K562 (cell line): ENCODE data around the gene SLX4IP.

ENCODE experiments used
- CBX3 ChIP-seq, 2 experiments: IDR thresholded peaks; 1 replicate in 1 of 2; 2 replicates in 1 of 2; pipeline ENCODE4 v1.6.1; 2012; ENCODE audit warnings: inconsistent platforms in 2 of 2, low read length in 2 of 2, borderline replicate concordance in 1 of 2, control low read depth in 1 of 2
- CXXC5 ChIP-seq: fragments of 250-450 bp; sonication (Bioruptor Pico); IDR thresholded peaks from 2 replicates; pipeline ENCODE4 v1.8.0; 2022; ENCODE audit warnings: inconsistent platforms, mild to moderate bottlenecking, moderate library complexity
- EZH2 ChIP-seq: IDR thresholded peaks from 2 replicates; pipeline ENCODE4 v1.6.1; 2012; ENCODE audit warnings: low read depth, mild to moderate bottlenecking, inconsistent platforms, low read length, borderline replicate concordance
- POLR2AphosphoS2 ChIP-seq: IDR thresholded peaks from 2 replicates; pipeline ENCODE4 v1.6.1; 2012; ENCODE audit warnings: low read length, improper control_type of control experiment
- REST ChIP-seq, 2 experiments: fragments of 450-650 bp; formaldehyde crosslinking in 1 of 2; IDR thresholded peaks; 2 replicates each; pipeline versions ENCODE4 v1.4.0 to v1.6.1; 2014 to 2020; ENCODE audit warnings: mild to moderate bottlenecking in 2 of 2, borderline replicate concordance in 1 of 2, low read depth in 1 of 2
- TF ChIP-seq, protein P1 (sequence below): sonication (generic); formaldehyde crosslinking; IDR thresholded peaks from 2 replicates; pipeline ENCODE4 v1.9.0; 2022; ENCODE audit warnings: mild to moderate bottlenecking, missing genetic modification reagents
- TF ChIP-seq, protein P2 (sequence below), 3 experiments: IDR thresholded peaks in 2 of 3; conservative IDR thresholded peaks in 1 of 3; 2 replicates each; pipeline ENCODE4 v1.5.1; 2011 to 2012; ENCODE audit warnings: low read length in 3 of 3, mild to moderate bottlenecking in 3 of 3, control low read depth in 2 of 3, improper control_type of control experiment in 1 of 3, inconsistent platforms in 1 of 3, low read depth in 1 of 3, mixed read lengths in 1 of 3, moderate library complexity in 1 of 3; ENCODE audit not compliant: insufficient read depth in 2 of 3
- TF ChIP-seq, protein P3 (sequence below), 2 experiments: fragments of 450-650 bp in 1 of 2; IDR thresholded peaks; 2 replicates each; pipeline ENCODE4 v1.6.1; 2011 to 2017; ENCODE audit warnings: low read depth in 2 of 2, antibody characterized with exemption in 1 of 2, borderline replicate concordance in 1 of 2, low read length in 1 of 2, mild to moderate bottlenecking in 1 of 2, mixed read lengths in 1 of 2; ENCODE audit not compliant: control insufficient read depth in 1 of 2

- TF ChIP-seq REST (IDR thresholded peaks at IDR 0.05; ENCODE audit: borderline replicate concordance): no peak
- no peak for TF ChIP-seq REST (CRISPR knock-in tag; IDR thresholded peaks at IDR 0.05; ENCODE audit: low read depth)
- no peak for TF ChIP-seq CXXC5
- TF ChIP-seq CBX3 (IDR thresholded peaks at IDR 0.05; ENCODE audit: borderline replicate concordance in 1 of 2, low read length in 2 of 2): no peak
- TF ChIP-seq EZH2: no peak
- TF ChIP-seq, protein P1, sequence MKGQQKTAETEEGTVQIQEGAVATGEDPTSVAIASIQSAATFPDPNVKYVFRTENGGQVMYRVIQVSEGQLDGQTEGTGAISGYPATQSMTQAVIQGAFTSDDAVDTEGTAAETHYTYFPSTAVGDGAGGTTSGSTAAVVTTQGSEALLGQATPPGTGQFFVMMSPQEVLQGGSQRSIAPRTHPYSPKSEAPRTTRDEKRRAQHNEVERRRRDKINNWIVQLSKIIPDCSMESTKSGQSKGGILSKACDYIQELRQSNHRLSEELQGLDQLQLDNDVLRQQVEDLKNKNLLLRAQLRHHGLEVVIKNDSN (CRISPR knock-in tag): no peak
- no peak for TF ChIP-seq POLR2AphosphoS2
- TF ChIP-seq, protein P2, sequence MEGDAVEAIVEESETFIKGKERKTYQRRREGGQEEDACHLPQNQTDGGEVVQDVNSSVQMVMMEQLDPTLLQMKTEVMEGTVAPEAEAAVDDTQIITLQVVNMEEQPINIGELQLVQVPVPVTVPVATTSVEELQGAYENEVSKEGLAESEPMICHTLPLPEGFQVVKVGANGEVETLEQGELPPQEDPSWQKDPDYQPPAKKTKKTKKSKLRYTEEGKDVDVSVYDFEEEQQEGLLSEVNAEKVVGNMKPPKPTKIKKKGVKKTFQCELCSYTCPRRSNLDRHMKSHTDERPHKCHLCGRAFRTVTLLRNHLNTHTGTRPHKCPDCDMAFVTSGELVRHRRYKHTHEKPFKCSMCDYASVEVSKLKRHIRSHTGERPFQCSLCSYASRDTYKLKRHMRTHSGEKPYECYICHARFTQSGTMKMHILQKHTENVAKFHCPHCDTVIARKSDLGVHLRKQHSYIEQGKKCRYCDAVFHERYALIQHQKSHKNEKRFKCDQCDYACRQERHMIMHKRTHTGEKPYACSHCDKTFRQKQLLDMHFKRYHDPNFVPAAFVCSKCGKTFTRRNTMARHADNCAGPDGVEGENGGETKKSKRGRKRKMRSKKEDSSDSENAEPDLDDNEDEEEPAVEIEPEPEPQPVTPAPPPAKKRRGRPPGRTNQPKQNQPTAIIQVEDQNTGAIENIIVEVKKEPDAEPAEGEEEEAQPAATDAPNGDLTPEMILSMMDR (IDR thresholded peaks at IDR 0.05 in 2 of 3, conservative IDR thresholded peaks at IDR 0.05 in 1 of 3; ENCODE audit: insufficient read depth in 2 of 3, low read depth in 1 of 3, low read length in 3 of 3): no peak
- TF ChIP-seq, protein P3, sequence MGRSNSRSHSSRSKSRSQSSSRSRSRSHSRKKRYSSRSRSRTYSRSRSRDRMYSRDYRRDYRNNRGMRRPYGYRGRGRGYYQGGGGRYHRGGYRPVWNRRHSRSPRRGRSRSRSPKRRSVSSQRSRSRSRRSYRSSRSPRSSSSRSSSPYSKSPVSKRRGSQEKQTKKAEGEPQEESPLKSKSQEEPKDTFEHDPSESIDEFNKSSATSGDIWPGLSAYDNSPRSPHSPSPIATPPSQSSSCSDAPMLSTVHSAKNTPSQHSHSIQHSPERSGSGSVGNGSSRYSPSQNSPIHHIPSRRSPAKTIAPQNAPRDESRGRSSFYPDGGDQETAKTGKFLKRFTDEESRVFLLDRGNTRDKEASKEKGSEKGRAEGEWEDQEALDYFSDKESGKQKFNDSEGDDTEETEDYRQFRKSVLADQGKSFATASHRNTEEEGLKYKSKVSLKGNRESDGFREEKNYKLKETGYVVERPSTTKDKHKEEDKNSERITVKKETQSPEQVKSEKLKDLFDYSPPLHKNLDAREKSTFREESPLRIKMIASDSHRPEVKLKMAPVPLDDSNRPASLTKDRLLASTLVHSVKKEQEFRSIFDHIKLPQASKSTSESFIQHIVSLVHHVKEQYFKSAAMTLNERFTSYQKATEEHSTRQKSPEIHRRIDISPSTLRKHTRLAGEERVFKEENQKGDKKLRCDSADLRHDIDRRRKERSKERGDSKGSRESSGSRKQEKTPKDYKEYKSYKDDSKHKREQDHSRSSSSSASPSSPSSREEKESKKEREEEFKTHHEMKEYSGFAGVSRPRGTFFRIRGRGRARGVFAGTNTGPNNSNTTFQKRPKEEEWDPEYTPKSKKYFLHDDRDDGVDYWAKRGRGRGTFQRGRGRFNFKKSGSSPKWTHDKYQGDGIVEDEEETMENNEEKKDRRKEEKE (IDR thresholded peaks at IDR 0.05; ENCODE audit: borderline replicate concordance in 1 of 2, control insufficient read depth in 1 of 2, low read depth in 2 of 2, low read length in 1 of 2): no peak
These were observed 20.0 kb upstream of the SLX4IP start for GRCh38 chr20:10415013-10415650.
